K562 (cell line): ENCODE data around the gene COX5A. TPM values are rescaled to one million over a fixed set of nuclear protein-coding genes. Genes with fewer than 3 reads are reported as not detected.
A peak's percentile ranks its signal among the peaks of the same experiment; 100 is the strongest.

Experiments used
- ATF7 ChIP-seq: fragments of 450-650 bp; IDR thresholded peaks from 2 replicates; pipeline ENCODE4 v1.7.1; 2014; ENCODE audit warnings: mild to moderate bottlenecking, moderate library complexity
- DNMT1 ChIP-seq: fragments of 450-650 bp; IDR thresholded peaks from 2 replicates; pipeline ENCODE4 v1.6.1; 2016; ENCODE audit warnings: antibody characterized with exemption, mild to moderate bottlenecking
- EHMT2 ChIP-seq: fragments of 450-650 bp; IDR thresholded peaks from 2 replicates; pipeline ENCODE4 v1.6.1; 2018; ENCODE audit warnings: antibody characterized with exemption
- ELF4 ChIP-seq: fragments of 450-650 bp; formaldehyde crosslinking; IDR thresholded peaks from 2 replicates; pipeline ENCODE4 v1.4.0; 2022; ENCODE audit warnings: missing genetic modification characterization
- HDAC3 ChIP-seq: fragments of 450-650 bp; IDR thresholded peaks from 2 replicates; pipeline ENCODE4 v1.6.1; 2018; ENCODE audit warnings: borderline replicate concordance, mild to moderate bottlenecking, moderate library complexity; ENCODE audit not compliant: partially characterized antibody
- HDAC6 ChIP-seq: IDR thresholded peaks from 2 replicates; pipeline ENCODE4 v1.6.1; 2012; ENCODE audit warnings: low read depth, mild to moderate bottlenecking, control low read depth, inconsistent platforms, low read length, moderate library complexity
- HOMEZ ChIP-seq: fragments of 250-450 bp; sonication (Bioruptor Pico); IDR thresholded peaks from 2 replicates; pipeline ENCODE4 v1.4.0; 2020; ENCODE audit warnings: mild to moderate bottlenecking, moderate library complexity
- ILK ChIP-seq: fragments of 450-650 bp; IDR thresholded peaks from 2 replicates; pipeline ENCODE4 v1.6.1; 2016; ENCODE audit warnings: missing genetic modification characterization, low read depth, mild to moderate bottlenecking, missing compliant biosample characterization, moderate library complexity, borderline replicate concordance
- MEF2A ChIP-seq: IDR thresholded peaks from 2 replicates; pipeline ENCODE4 v1.6.1; 2011; ENCODE audit warnings: low read depth, mild to moderate bottlenecking, low read length, moderate library complexity; ENCODE audit not compliant: control insufficient read depth
- MNT ChIP-seq, 2 experiments: fragments of 450-650 bp; conservative IDR thresholded peaks; 2 replicates each; pipeline ENCODE4 v1.6.1; 2017; ENCODE audit warnings: mild to moderate bottlenecking in 2 of 2, moderate library complexity in 2 of 2
- PKNOX1 ChIP-seq: fragments of 450-650 bp; IDR thresholded peaks from 2 replicates; pipeline ENCODE4 v1.6.1; 2016
- SIN3A ChIP-seq, 2 experiments: fragments of 150-350 bp in 1 of 2; IDR thresholded peaks; 2 replicates each; pipeline ENCODE4 v1.6.1; 2011 to 2016; ENCODE audit warnings: borderline replicate concordance in 2 of 2, low read depth in 2 of 2, low read length in 2 of 2, mild to moderate bottlenecking in 2 of 2, moderate library complexity in 2 of 2; ENCODE audit not compliant: control insufficient read depth in 1 of 2
- TFAP4 ChIP-seq: sonication (generic); formaldehyde crosslinking; IDR thresholded peaks from 2 replicates; pipeline ENCODE4 v1.8.0; 2022; ENCODE audit warnings: missing genetic modification reagents, mild to moderate bottlenecking, moderate library complexity, borderline replicate concordance
- WHSC1 ChIP-seq: IDR thresholded peaks from one replicate; pipeline ENCODE4 v1.6.1; 2012; ENCODE audit warnings: low read length, control low read depth, inconsistent platforms
- ZBTB11 ChIP-seq, 3 experiments: fragments of 200-800 bp in 1 of 3; fragments of 250-450 bp in 1 of 3; fragments of 450-650 bp in 1 of 3; sonication (Bioruptor Pico) in 1 of 3; sonication (Bioruptor generic) in 1 of 3; formaldehyde crosslinking in 1 of 3; IDR thresholded peaks; 2 replicates each; pipeline versions ENCODE4 v1.6.1 to v1.8.0; 2016 to 2022; ENCODE audit warnings: mild to moderate bottlenecking in 2 of 3, missing genetic modification characterization in 2 of 3, missing compliant biosample characterization in 1 of 3, moderate library complexity in 1 of 3
- ZNF263 ChIP-seq: sonication (generic); formaldehyde crosslinking; IDR thresholded peaks from 2 replicates; pipeline ENCODE4 v1.8.0; 2022; ENCODE audit warnings: mild to moderate bottlenecking, missing genetic modification reagents, borderline replicate concordance
- ZNF764 ChIP-seq: fragments of 250-450 bp; sonication (Bioruptor Pico); IDR thresholded peaks from 2 replicates; pipeline ENCODE4 v1.4.0; 2020; ENCODE audit warnings: low read depth, mild to moderate bottlenecking, moderate library complexity
- polyA plus RNA-seq, 8 experiments: library from polyadenylated mRNA; depleted of rRNA in 4 of 8; stranded (reverse) in 5 of 8; unstranded in 3 of 8; fragments of >200 nt; fragmentation: Nextera tagmentation in 2 of 8; fragmentation: Illumina TruSeq in 1 of 8; extraction: Ambion mirVana in 2 of 8; extraction: Trizol in 1 of 8; gene quantifications; 2 replicates each; pipeline versions ENCODE4 v1.2.1 to v1.2.3, GENCODE V29; 2011 to 2014; ENCODE audit warnings: inconsistent platforms in 1 of 8, missing spikeins in 1 of 8
- total RNA-seq, 7 experiments: library from RNA; depleted of rRNA in 6 of 7; stranded (reverse); fragments of >200 nt in 6 of 7; fragmentation: Illumina TruSeq in 2 of 7; extraction: Trizol in 2 of 7; gene quantifications; 2 replicates each; pipeline versions ENCODE4 v1.2.1 to v1.2.3, GENCODE V29; 2011 to 2021; ENCODE audit warnings: low replicate concordance in 1 of 7

Gene COX5A
- total and polyA plus RNA-seq, 9 of the 15 experiments (the other 6 are each of a cell fraction or from before 2014, with no cell fraction given) = 86.8 to 553 (median 371) TPM

GRCh38 chr15:74889883-74890664 is 47.8 kb downstream of the COX5A start, which contains the start of gene MPI (continued):
- no peak for TF ChIP-seq ZNF764
- TF ChIP-seq ATF7 = peak; percentile 48
- no peak for TF ChIP-seq MEF2A
- TF ChIP-seq ILK (tag) = no peak
- TF ChIP-seq MNT (conservative IDR thresholded peaks at IDR 0.05) = peak; percentile 62 to 85
- TF ChIP-seq HDAC6 = no peak
- TF ChIP-seq DNMT1 = no peak
- peak in 1 of 2 experiments; percentile 75; a peak in 1 of 4 replicates for TF ChIP-seq SIN3A (IDR thresholded peaks at IDR 0.05; ENCODE audit: borderline replicate concordance in 2 of 2, control insufficient read depth in 1 of 2, low read depth in 2 of 2, low read length in 2 of 2)
- no peak for TF ChIP-seq ZNF263 (CRISPR knock-in tag)
- no peak for TF ChIP-seq ELF4 (CRISPR knock-in tag)
- no peak for TF ChIP-seq WHSC1
- 0 out of 2 replicates have a peak, but pooled peaks have one; percentile 14 for TF ChIP-seq PKNOX1
- no peak for TF ChIP-seq EHMT2
- no peak for TF ChIP-seq HDAC3
- TF ChIP-seq HOMEZ (CRISPR knock-in tag) = no peak
- TF ChIP-seq ZBTB11 (CRISPR knock-in tag; IDR thresholded peaks at IDR 0.05) = 0 out of 6 replicates have a peak, but pooled peaks of 1 of the 3 experiments have one; percentile 50
- TF ChIP-seq TFAP4 (CRISPR knock-in tag) = peak; percentile 46; the same call in 1 of the 2 replicates
